ENCODE data around the gene CLMN. TPM values are rescaled to one million over a fixed set of nuclear protein-coding genes. Genes with fewer than 3 reads are reported as not detected.

The CLMN gene
- total and polyA plus RNA-seq, 2 donors (not counting 1 experiment from before 2014, with no cell fraction given) = 9.6 to 51.5 TPM

- Mint-ChIP-seq H3K27ac (no peak overlapping the region), H3K27me3 (no peaks in the 10 kb centered on the region), H3K4me1 (peaks cover 5% of the 10 kb centered on the region), H3K9me3 (ENCODE audit: insufficient read depth) (peaks cover 3% of the 10 kb centered on the region), H3K4me3 (no peak overlapping the region)
- DNase-seq (no peak), ATAC-seq (ENCODE audit: low read depth) (no peak)
- Histone ChIP-seq H4K20me1 (ENCODE audit: control insufficient read depth, insufficient read depth, low read length, poor library complexity, severe bottlenecking) (no peaks in the 10 kb centered on the region), H3K9ac (ENCODE audit: low read length) (no peak overlapping the region), H3K4me1 (ENCODE audit: control insufficient read depth in 2 of 2, insufficient read depth in 2 of 2, low read length in 2 of 2) (peaks cover 4% of the 10 kb centered on the region in 2 donors), H2AFZ (ENCODE audit: insufficient read depth, low read depth, low read length, poor library complexity, severe bottlenecking) (no peak overlapping the region), H3K4me3 (ENCODE audit: control extremely low read depth in 1 of 5, extremely low read depth in 1 of 5, insufficient read depth in 1 of 5, low read depth in 2 of 5, low read length in 4 of 5) (no peak overlapping the region), H3K9me3 (ENCODE audit: control extremely low read depth in 1 of 3, control insufficient read depth in 2 of 3, insufficient read depth in 1 of 3, low read length in 2 of 3) (peaks cover 0 to 8% (median 4%) of the 10 kb centered on the region in 3 donors), H3K27me3 (replicated peaks in 1 of 4; ENCODE audit: control extremely low read depth in 1 of 4, control insufficient read depth in 3 of 4, insufficient read depth in 4 of 4, low read length in 3 of 4) (no peaks in the 10 kb centered on the region), H3K79me2 (ENCODE audit: control insufficient read depth, insufficient read depth, low read length) (no peaks in the 10 kb centered on the region), H3K4me2 (replicated peaks; ENCODE audit: low read depth, low read length, poor library complexity, severe bottlenecking) (no peak overlapping the region), H3K36me3 (replicated peaks in 1 of 2; ENCODE audit: control extremely low read depth in 1 of 2, control insufficient read depth in 1 of 2, extremely low read depth in 1 of 2, insufficient read depth in 2 of 2, low read length in 1 of 2) (no peaks in the 10 kb centered on the region), H3K27ac (ENCODE audit: low read length in 2 of 2) (no peak overlapping the region)
- WGBS (ENCODE audit: insufficient coverage) = 20% methylated on average over 1 of the region's 2 CpGs
- intact Hi-C loops (cut with micrococcal nuclease) = no loop called here
- TF ChIP-seq EZH2 (IDR thresholded peaks at IDR 0.05; ENCODE audit: borderline replicate concordance, insufficient read depth, low read depth, low read length, poor library complexity, severe bottlenecking) = no peak
- TF ChIP-seq, protein P1, sequence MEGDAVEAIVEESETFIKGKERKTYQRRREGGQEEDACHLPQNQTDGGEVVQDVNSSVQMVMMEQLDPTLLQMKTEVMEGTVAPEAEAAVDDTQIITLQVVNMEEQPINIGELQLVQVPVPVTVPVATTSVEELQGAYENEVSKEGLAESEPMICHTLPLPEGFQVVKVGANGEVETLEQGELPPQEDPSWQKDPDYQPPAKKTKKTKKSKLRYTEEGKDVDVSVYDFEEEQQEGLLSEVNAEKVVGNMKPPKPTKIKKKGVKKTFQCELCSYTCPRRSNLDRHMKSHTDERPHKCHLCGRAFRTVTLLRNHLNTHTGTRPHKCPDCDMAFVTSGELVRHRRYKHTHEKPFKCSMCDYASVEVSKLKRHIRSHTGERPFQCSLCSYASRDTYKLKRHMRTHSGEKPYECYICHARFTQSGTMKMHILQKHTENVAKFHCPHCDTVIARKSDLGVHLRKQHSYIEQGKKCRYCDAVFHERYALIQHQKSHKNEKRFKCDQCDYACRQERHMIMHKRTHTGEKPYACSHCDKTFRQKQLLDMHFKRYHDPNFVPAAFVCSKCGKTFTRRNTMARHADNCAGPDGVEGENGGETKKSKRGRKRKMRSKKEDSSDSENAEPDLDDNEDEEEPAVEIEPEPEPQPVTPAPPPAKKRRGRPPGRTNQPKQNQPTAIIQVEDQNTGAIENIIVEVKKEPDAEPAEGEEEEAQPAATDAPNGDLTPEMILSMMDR (IDR thresholded peaks at IDR 0.05) = no peak
- CTCF ChIA-PET = no interaction called here
- POLR2A ChIA-PET = no interaction called here
Measured at GRCh38 chr14:95163132-95163531, 156.6 kb downstream of the CLMN start.

DNA sequence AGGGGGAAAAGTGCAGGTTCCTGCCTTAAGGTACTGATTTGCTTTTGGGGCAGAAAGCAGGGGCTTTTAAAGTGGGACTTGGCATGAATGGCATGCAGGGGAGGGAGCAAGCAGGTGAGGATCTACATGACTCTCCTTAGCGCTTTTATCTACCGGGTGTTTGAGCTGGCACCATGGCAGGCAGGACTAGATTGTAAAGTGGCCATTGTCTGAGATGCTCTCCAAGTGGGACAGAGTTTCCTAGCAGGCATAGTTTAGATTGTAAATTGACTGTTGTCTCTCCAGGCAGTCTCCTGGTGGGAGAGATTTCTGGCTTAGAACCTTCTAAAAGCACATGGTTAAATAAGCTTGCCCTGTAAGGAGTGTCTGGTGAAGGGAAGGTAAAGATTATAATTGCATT is 157.1 kb downstream of the CLMN start:
- ChIA-PET CTCF (interaction anchor here (1.1 to 1.4 kb wide), 2 partner anchors 8 to 55 kb away, joined by 3 to 4 read pairs; no protein-coding TSS in a partner anchor), POLR2A (no interaction called here)
- TF ChIP-seq, protein P1 (IDR thresholded peaks at IDR 0.05) = no peak
- TF ChIP-seq EZH2 (IDR thresholded peaks at IDR 0.05; ENCODE audit: borderline replicate concordance, insufficient read depth, low read depth, low read length, poor library complexity, severe bottlenecking) = no peak
- Histone ChIP-seq H3K79me2 (ENCODE audit: control insufficient read depth, insufficient read depth, low read length) (peaks cover 2% of the 10 kb centered on the region), H3K9ac (ENCODE audit: low read length) (no peak overlapping the region), H3K4me2 (replicated peaks; ENCODE audit: low read depth, low read length, poor library complexity, severe bottlenecking) (no peak overlapping the region), H3K4me3 (ENCODE audit: control extremely low read depth in 1 of 5, extremely low read depth in 1 of 5, insufficient read depth in 1 of 5, low read depth in 2 of 5, low read length in 4 of 5) (no peak overlapping the region), H3K9me3 (ENCODE audit: control extremely low read depth in 1 of 3, control insufficient read depth in 2 of 3, insufficient read depth in 1 of 3, low read length in 2 of 3) (peaks cover 0 to 8% (median 4%) of the 10 kb centered on the region in 3 donors), H2AFZ (ENCODE audit: insufficient read depth, low read depth, low read length, poor library complexity, severe bottlenecking) (no peak overlapping the region), H3K4me1 (ENCODE audit: control insufficient read depth in 2 of 2, insufficient read depth in 2 of 2, low read length in 2 of 2) (peaks cover 6 to 7% of the 10 kb centered on the region in 2 donors), H3K36me3 (replicated peaks in 1 of 2; ENCODE audit: control extremely low read depth in 1 of 2, control insufficient read depth in 1 of 2, extremely low read depth in 1 of 2, insufficient read depth in 2 of 2, low read length in 1 of 2) (no peaks in the 10 kb centered on the region), H3K27me3 (replicated peaks in 1 of 4; ENCODE audit: control extremely low read depth in 1 of 4, control insufficient read depth in 3 of 4, insufficient read depth in 4 of 4, low read length in 3 of 4) (no peaks in the 10 kb centered on the region), H3K27ac (ENCODE audit: low read length in 2 of 2) (no peak overlapping the region), H4K20me1 (ENCODE audit: control insufficient read depth, insufficient read depth, low read length, poor library complexity, severe bottlenecking) (no peaks in the 10 kb centered on the region)
- H3K9me3 Mint-ChIP-seq (ENCODE audit: insufficient read depth) = peaks cover 3% of the 10 kb centered on the region
- no peak overlapping the region for H3K27ac Mint-ChIP-seq
- H3K4me3 Mint-ChIP-seq = no peak overlapping the region
- DNase-seq (no peak), ATAC-seq (ENCODE audit: low read depth) (no peak)
- 92% methylated on average over 2 of the region's 2 CpGs for WGBS (ENCODE audit: insufficient coverage)
- intact Hi-C loops (cut with micrococcal nuclease) = no loop called here
- H3K4me1 Mint-ChIP-seq = peaks cover 10% of the 10 kb centered on the region
- no peaks in the 10 kb centered on the region for H3K27me3 Mint-ChIP-seq
